ENCODE data around the gene QPRT.
"Not testable (repeated sequence)": the region's sequence is repeated elsewhere in the genome, so short reads cannot be mapped to it uniquely, and the experiment has no call there.

QPRT gene

DNA sequence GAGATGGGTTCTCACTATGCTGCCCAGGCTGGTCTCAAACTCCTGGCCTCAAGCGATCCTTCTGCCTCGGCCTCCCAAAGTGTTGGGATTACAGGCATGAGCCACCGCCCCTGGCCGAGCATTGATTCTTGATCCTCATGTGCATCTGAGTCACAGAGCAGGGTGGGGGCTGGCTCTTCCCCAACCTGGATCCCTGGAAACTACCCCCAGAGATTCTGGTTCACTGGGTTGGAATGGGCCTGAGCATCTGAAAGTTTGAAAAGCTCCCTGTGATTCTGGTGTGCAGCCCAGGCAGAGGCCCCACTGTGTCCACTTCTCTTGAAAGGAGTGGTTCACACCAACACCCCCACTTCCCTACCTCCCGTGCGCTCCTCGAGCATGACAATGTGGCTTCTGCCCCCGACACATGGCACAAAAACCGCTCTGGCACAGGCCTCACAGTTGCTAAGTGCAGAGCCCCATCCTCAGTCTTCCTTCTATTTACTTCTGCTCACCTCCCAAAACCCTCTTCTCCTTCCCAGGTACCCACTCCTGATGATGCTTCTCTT is 4.6 kb downstream of the QPRT start:
- H3K4me3 ChIP-seq (ENCODE audit: low read depth in 1 of 2, low read length in 2 of 2), result no peak overlapping the region
- no peak overlapping the region for H3K9ac ChIP-seq (ENCODE audit: low read length)
- H3K27me3 ChIP-seq (ENCODE audit: control insufficient read depth in 1 of 2, insufficient read depth in 2 of 2, low read length in 2 of 2), result no peaks in the 10 kb centered on the region
- H3K36me3 ChIP-seq (ENCODE audit: insufficient read depth, low read length), result no peaks in the 10 kb centered on the region
- H3K27ac ChIP-seq (ENCODE audit: low read depth, low read length), result no peak overlapping the region
- peaks cover 9% of the 10 kb centered on the region for H3K4me1 ChIP-seq (ENCODE audit: insufficient read depth, low read length)
- H3K9me3 ChIP-seq (ENCODE audit: low read length), result no peaks in the 10 kb centered on the region

DNA sequence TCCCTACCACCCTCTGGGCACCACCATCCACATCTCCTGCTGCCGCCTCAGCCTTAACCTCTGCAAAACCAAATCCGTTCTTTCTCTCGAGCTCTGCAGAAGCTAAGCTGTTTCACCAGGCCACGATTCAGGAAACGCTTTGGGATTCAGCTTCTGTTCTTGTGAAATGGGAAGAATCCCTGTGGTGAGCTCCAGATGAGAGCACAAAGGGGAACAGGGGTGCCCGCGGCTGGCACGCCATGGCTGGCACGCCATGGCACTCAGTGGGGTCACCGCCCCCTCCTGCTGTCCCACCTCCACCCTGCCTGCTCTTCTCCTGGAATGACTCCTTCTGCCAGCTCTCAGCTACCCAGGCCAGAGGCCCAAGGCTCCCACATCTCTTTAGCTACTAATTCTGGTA is 5.7 kb downstream of the QPRT start:
- Histone ChIP-seq H3K27ac (ENCODE audit: low read depth, low read length) (no peak overlapping the region), H3K9ac (ENCODE audit: low read length) (no peak overlapping the region), H3K4me3 (ENCODE audit: low read depth in 1 of 2, low read length in 2 of 2) (no peak overlapping the region), H3K36me3 (ENCODE audit: insufficient read depth, low read length) (no peaks in the 10 kb centered on the region), H3K9me3 (ENCODE audit: low read length) (no peaks in the 10 kb centered on the region), H3K4me1 (ENCODE audit: insufficient read depth, low read length) (no peaks in the 10 kb centered on the region), H3K27me3 (ENCODE audit: control insufficient read depth in 1 of 2, insufficient read depth in 2 of 2, low read length in 2 of 2) (no peaks in the 10 kb centered on the region)

DNA sequence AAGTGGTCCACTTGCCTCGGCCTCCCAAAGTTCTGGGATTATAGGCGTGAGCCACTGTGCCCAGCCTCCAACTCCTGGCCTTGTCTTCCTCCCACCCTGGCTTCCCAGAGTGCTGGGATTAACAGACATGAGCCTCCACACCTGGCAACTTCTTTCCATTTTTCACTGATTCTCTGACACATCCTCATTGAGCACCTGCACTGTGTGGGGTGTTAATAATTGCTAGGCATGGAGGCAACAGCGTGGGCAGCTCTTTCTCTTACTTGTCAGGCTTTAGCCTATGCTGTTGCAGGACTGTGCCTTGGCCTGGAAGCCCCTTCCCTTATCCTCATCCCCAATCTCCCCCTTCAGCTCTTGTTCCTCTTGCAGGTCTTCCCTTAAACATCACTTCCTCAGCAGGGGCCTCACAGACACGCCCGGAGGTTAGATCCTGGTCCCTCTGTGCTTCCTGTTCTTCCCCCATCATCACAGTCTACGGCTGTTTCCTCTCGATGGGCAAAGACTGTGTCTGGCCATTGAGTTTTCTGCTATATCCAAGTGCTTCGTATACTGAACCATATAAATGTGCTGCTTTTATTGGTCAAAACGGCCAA is 7.9 kb downstream of the QPRT start:
- no peak overlapping the region for H3K9ac ChIP-seq (ENCODE audit: low read length)
- H3K27ac ChIP-seq (ENCODE audit: low read depth, low read length), result no peak overlapping the region
- H3K4me1 ChIP-seq (ENCODE audit: insufficient read depth, low read length), result no peaks in the 10 kb centered on the region
- no peaks in the 10 kb centered on the region for H3K9me3 ChIP-seq (ENCODE audit: low read length)
- H3K4me3 ChIP-seq (ENCODE audit: low read depth in 1 of 2, low read length in 2 of 2), result no peak overlapping the region
- no peaks in the 10 kb centered on the region for H3K27me3 ChIP-seq (ENCODE audit: control insufficient read depth in 1 of 2, insufficient read depth in 2 of 2, low read length in 2 of 2)
- no peaks in the 10 kb centered on the region for H3K36me3 ChIP-seq (ENCODE audit: insufficient read depth, low read length)

DNA sequence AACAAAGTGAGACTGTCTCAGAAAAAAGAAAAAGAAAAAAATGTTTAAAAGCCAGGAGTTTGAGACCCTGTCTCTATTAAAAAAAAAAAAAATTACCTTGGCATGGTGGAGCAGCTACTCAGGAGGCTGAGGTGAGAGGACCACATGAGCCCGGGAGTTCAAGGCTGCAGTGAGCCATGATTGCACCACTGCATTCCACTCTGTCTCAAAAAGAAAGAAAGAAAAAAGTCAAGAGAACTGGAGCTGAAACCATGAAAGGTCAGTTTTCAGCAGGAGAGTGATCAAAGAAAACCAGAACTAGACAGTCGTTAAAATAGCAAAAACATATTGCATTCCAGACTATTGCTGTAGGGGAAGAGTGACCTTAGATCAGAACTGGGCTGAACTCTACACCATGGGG is 8.8 kb downstream of the QPRT start:
- Histone ChIP-seq H3K9ac (ENCODE audit: low read length) (no peak overlapping the region), H3K36me3 (ENCODE audit: insufficient read depth, low read length) (no peaks in the 10 kb centered on the region), H3K27me3 (ENCODE audit: control insufficient read depth in 1 of 2, insufficient read depth in 2 of 2, low read length in 2 of 2) (no peaks in the 10 kb centered on the region), H3K9me3 (ENCODE audit: low read length) (no peaks in the 10 kb centered on the region), H3K4me3 (ENCODE audit: low read depth in 1 of 2, low read length in 2 of 2) (no peak overlapping the region), H3K4me1 (ENCODE audit: insufficient read depth, low read length) (no peaks in the 10 kb centered on the region), H3K27ac (ENCODE audit: low read depth, low read length) (no peak overlapping the region)

DNA sequence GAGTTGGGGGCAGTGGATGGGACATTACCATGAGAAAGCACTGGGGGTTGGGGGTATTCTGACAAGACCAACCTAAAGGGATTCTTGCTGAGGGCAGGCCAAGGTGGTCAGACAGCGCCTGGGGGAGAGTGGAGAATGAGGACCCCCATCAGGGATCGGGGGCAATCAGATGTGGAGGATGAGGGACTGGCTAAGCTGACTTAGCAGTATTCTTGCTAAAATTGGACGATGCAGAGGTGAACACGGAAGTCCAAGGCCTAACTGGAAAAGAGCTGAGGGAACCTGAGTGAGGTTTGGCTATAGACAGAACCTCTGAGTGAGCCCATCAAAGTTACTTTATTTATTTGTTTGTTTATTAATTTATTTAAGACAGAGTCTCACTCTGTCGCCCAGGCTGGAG is 9.2 kb downstream of the QPRT start:
- Histone ChIP-seq H3K9ac (ENCODE audit: low read length) (no peak overlapping the region), H3K27ac (ENCODE audit: low read depth, low read length) (no peak overlapping the region), H3K4me3 (ENCODE audit: low read depth in 1 of 2, low read length in 2 of 2) (no peak overlapping the region), H3K36me3 (ENCODE audit: insufficient read depth, low read length) (no peaks in the 10 kb centered on the region), H3K27me3 (ENCODE audit: control insufficient read depth in 1 of 2, insufficient read depth in 2 of 2, low read length in 2 of 2) (no peaks in the 10 kb centered on the region), H3K9me3 (ENCODE audit: low read length) (no peaks in the 10 kb centered on the region), H3K4me1 (ENCODE audit: insufficient read depth, low read length) (no peaks in the 10 kb centered on the region)

DNA sequence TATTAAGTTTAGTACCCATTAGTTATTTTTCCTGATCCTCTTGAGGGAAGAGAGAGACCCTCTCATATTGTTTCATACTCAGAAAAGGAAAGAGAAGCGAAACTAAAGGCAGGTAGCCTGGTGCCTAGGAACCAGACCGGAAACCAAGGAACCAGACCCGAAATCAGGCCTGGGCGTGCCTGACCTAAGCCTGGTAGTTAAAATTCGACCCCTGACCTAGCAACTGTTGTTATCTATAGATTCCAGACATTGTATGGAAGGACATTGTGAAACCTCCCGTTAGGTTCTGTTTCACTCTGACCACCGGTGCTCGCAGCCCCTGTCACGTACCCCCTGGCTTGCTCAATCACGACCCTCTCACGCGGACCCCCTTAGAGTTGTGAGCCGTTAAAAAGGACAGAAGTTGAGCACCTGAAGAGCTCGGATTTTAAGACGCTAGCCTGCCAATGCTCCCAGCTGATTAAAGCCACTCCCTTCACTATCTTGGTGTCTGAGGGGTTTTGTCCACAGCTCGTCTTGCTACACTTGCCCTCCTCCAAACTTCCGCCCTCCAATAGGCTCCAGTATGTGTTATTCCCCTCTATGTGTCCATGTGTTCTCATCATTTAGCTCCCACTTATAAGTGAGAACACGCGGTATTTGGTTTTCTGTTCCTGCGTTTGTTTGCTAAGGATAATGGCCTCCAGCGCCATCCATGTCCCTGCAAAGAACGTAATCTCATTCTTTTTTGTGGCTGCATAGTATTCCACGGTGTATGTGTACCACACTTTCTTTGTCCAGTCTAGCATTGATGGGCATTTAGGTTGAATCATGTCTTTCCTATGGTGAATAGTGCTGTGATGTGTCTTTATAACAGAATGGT is 10.7 kb downstream of the QPRT start:
- not testable (repeated sequence) for H3K27me3 ChIP-seq (ENCODE audit: control insufficient read depth in 1 of 2, insufficient read depth in 2 of 2, low read length in 2 of 2); H3K4me1 ChIP-seq (ENCODE audit: insufficient read depth, low read length); H3K36me3 ChIP-seq (ENCODE audit: insufficient read depth, low read length); H3K27ac ChIP-seq (ENCODE audit: low read depth, low read length); H3K4me3 ChIP-seq (ENCODE audit: low read depth in 1 of 2, low read length in 2 of 2); H3K9ac ChIP-seq (ENCODE audit: low read length); H3K9me3 ChIP-seq (ENCODE audit: low read length)

DNA sequence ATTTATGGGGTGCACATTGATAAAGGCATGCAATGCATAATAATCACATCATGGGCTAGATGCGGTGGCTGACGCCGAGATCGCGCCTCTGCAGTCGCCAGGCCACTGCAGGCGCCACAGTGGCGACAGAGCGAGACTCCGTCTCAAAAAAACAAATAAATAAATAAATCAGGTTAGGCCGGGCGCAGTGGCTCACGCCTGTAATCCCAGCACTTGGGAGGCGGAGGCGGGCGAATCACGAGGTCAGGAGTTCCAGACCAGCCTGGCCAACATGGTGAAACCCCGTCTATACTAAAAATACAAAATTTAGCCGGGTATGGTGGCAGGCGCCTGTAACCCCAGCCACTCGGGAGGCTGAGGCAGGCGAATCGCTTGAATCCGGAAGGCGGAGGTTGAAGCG is 13.6 kb downstream of the QPRT start:
- H3K4me3 ChIP-seq (ENCODE audit: low read depth in 1 of 2, low read length in 2 of 2); H3K27ac ChIP-seq (ENCODE audit: low read depth, low read length); H3K9ac ChIP-seq (ENCODE audit: low read length); H3K4me1 ChIP-seq (ENCODE audit: insufficient read depth, low read length); H3K27me3 ChIP-seq (ENCODE audit: control insufficient read depth in 1 of 2, insufficient read depth in 2 of 2, low read length in 2 of 2); H3K9me3 ChIP-seq (ENCODE audit: low read length); H3K36me3 ChIP-seq (ENCODE audit: insufficient read depth, low read length): not testable (repeated sequence)

DNA sequence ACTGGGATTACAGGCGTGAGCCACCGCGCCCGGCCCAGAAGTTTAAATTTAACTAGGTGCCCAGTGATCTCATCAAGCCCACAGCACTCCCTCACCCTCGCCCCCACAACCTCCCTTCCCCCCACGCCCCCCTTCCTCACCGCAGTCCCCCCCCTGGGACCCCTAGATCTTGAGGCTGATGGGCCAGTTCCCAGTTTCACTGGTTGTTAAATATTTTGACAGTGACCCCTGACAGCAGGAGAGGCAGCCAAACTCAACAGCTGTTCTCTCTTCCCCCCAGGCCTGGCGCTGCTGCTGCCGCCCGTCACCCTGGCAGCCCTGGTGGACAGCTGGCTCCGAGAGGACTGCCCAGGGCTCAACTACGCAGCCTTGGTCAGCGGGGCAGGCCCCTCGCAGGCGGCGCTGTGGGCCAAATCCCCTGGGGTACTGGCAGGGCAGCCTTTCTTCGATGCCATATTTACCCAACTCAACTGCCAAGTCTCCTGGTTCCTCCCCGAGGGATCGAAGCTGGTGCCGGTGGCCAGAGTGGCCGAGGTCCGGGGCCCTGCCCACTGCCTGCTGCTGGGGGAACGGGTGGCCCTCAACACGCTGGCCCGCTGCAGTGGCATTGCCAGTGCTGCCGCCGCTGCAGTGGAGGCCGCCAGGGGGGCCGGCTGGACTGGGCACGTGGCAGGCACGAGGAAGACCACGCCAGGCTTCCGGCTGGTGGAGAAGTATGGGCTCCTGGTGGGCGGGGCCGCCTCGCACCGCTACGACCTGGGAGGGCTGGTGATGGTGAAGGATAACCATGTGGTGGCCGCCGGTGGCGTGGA is 15.6 kb downstream of the QPRT start:
- no peaks in the 10 kb centered on the region for H3K36me3 ChIP-seq (ENCODE audit: insufficient read depth, low read length)
- no peaks in the 10 kb centered on the region for H3K4me1 ChIP-seq (ENCODE audit: insufficient read depth, low read length)
- H3K27ac ChIP-seq (ENCODE audit: low read depth, low read length), result no peak overlapping the region
- no peaks in the 10 kb centered on the region for H3K9me3 ChIP-seq (ENCODE audit: low read length)
- no peaks in the 10 kb centered on the region for H3K27me3 ChIP-seq (ENCODE audit: control insufficient read depth in 1 of 2, insufficient read depth in 2 of 2, low read length in 2 of 2)
- H3K9ac ChIP-seq (ENCODE audit: low read length), result no peak overlapping the region
- H3K4me3 ChIP-seq (ENCODE audit: low read depth in 1 of 2, low read length in 2 of 2), result no peak overlapping the region

DNA sequence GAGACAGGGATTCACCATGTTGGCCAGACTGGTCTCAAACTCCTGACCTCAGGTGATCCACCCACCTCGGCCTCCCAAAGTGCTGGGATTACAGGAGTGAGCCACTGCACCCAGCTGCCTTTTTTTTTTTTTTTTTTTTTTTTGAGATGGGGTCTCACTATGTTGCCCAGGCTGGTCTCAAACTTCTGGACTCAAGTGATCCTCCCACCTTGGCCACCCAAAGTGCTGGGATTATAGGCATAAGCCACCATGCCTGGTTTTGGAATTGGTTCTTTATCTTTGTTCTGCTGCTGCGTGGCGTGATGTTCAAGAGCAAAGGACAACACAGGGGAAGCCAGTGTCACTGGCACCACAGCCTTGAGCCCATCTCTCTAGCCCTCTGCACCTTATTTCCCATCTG is 16.7 kb downstream of the QPRT start:
- H3K9me3 ChIP-seq (ENCODE audit: low read length); H3K9ac ChIP-seq (ENCODE audit: low read length); H3K4me1 ChIP-seq (ENCODE audit: insufficient read depth, low read length); H3K27ac ChIP-seq (ENCODE audit: low read depth, low read length); H3K4me3 ChIP-seq (ENCODE audit: low read depth in 1 of 2, low read length in 2 of 2); H3K27me3 ChIP-seq (ENCODE audit: control insufficient read depth in 1 of 2, insufficient read depth in 2 of 2, low read length in 2 of 2); H3K36me3 ChIP-seq (ENCODE audit: insufficient read depth, low read length): not testable (repeated sequence)

DNA sequence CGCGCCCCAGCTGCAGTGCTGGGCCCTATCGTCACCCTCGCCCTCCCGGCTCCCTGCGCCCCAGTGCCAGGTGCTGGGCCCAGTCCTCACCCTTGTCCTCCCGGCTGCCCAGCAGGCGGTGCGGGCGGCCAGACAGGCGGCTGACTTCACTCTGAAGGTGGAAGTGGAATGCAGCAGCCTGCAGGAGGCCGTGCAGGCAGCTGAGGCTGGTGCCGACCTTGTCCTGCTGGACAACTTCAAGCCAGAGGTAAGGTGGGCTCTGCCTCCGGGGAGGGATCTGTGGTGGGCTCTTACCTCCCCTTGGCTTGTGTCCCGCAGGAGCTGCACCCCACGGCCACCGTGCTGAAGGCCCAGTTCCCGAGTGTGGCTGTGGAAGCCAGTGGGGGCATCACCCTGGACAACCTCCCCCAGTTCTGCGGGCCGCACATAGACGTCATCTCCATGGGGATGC is 17.9 kb downstream of the QPRT start:
- Histone ChIP-seq H3K9ac (ENCODE audit: low read length) (no peak overlapping the region), H3K36me3 (ENCODE audit: insufficient read depth, low read length) (no peaks in the 10 kb centered on the region), H3K9me3 (ENCODE audit: low read length) (no peaks in the 10 kb centered on the region), H3K27me3 (ENCODE audit: control insufficient read depth in 1 of 2, insufficient read depth in 2 of 2, low read length in 2 of 2) (no peaks in the 10 kb centered on the region), H3K4me3 (ENCODE audit: low read depth in 1 of 2, low read length in 2 of 2) (no peak overlapping the region), H3K4me1 (ENCODE audit: insufficient read depth, low read length) (no peaks in the 10 kb centered on the region), H3K27ac (ENCODE audit: low read depth, low read length) (no peak overlapping the region)

DNA sequence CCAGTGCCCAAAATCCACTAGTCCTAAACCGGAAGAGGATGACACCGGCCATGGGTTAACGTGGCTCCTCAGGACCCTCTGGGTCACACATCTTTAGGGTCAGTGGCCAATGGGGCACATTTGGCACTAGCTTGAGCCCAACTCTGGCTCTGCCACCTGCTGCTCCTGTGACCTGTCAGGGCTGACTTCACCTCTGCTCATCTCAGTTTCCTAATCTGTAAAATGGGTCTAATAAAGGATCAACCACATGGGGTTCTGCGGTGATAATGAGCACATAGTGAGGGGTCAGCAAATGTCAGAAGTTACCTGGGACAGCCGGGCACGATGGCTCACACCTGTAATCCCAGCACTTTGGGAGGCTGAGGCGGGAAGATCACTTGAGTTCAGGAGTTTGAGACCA is 18.4 kb downstream of the QPRT start:
- Histone ChIP-seq H3K27ac (ENCODE audit: low read depth, low read length) (no peak overlapping the region), H3K9ac (ENCODE audit: low read length) (no peak overlapping the region), H3K4me3 (ENCODE audit: low read depth in 1 of 2, low read length in 2 of 2) (no peak overlapping the region), H3K9me3 (ENCODE audit: low read length) (no peaks in the 10 kb centered on the region), H3K4me1 (ENCODE audit: insufficient read depth, low read length) (no peaks in the 10 kb centered on the region), H3K27me3 (ENCODE audit: control insufficient read depth in 1 of 2, insufficient read depth in 2 of 2, low read length in 2 of 2) (no peaks in the 10 kb centered on the region), H3K36me3 (ENCODE audit: insufficient read depth, low read length) (no peaks in the 10 kb centered on the region)

All from muscle layer of colon (tissue), 2 donors.